GM21717 (cell line): ENCODE results near the gene ARHGAP45.
A peak's percentile ranks its signal among the peaks of the same experiment; 100 is the strongest.

Experiments used
- ATAC-seq: cut with Tn5 transposase; IDR thresholded peaks from one replicate; pipeline ENCODE4 v1.9.1; 2021; ENCODE audit warnings: mild to moderate bottlenecking, moderate library complexity; ENCODE audit not compliant: unreplicated experiment

ARHGAP45 gene

GRCh38 chr19:1069009-1069779, 2.2 kb downstream of the ARHGAP45 start:
- no peak for ATAC-seq

- ATAC-seq, result no peak
Observed at GRCh38 chr19:1070576-1070930, 3.6 kb downstream of the ARHGAP45 start.

- ATAC-seq, result no peak
Observed at GRCh38 chr19:1070931-1071791, 4.2 kb downstream of the ARHGAP45 start.

- no peak for ATAC-seq
Observed at GRCh38 chr19:1072371-1073015, 5.5 kb downstream of the ARHGAP45 start.

- no peak for ATAC-seq
Observed at GRCh38 chr19:1073063-1073955, 6.3 kb downstream of the ARHGAP45 start.

- no peak for ATAC-seq
Observed at GRCh38 chr19:1073956-1074517, 7.1 kb downstream of the ARHGAP45 start.

- no peak for ATAC-seq
Observed at GRCh38 chr19:1074544-1075283, 7.7 kb downstream of the ARHGAP45 start.

GRCh38 chr19:1076046-1076386, 9.0 kb downstream of the ARHGAP45 start:
- no peak for ATAC-seq

- ATAC-seq, result peak; percentile 38
Observed at GRCh38 chr19:1076951-1077350, 10.0 kb downstream of the ARHGAP45 start.

GRCh38 chr19:1079566-1080111, 12.7 kb downstream of the ARHGAP45 start:
- no peak for ATAC-seq

GRCh38 chr19:1080360-1081161, 13.6 kb downstream of the ARHGAP45 start:
- no peak for ATAC-seq

- ATAC-seq, result no peak
Observed at GRCh38 chr19:1081301-1082164, 14.6 kb downstream of the ARHGAP45 start.

GRCh38 chr19:1082165-1082927, 15.4 kb downstream of the ARHGAP45 start:
- ATAC-seq, result no peak

- no peak for ATAC-seq
Observed at GRCh38 chr19:1082928-1083816, 16.2 kb downstream of the ARHGAP45 start.

GRCh38 chr19:1084024-1084868, 17.3 kb downstream of the ARHGAP45 start:
- no peak for ATAC-seq
